HL-60 (cell line): Measurements from ENCODE around the gene SCO2.

Experiments
- DNase-seq, 2 experiments: peaks; one replicate each; pipeline ENCODE4 v3.0.0-alpha.2; 2010 to 2020; ENCODE audit warnings: low read depth in 1 of 2, low spot score in 1 of 2
- H3K27ac ChIP-seq: fragments of 250-450 bp; sonication (Bioruptor Pico); replicated peaks from 2 replicates; pipeline ENCODE4 v1.5.1; 2020; ENCODE audit warnings: mild to moderate bottlenecking, moderate library complexity
- H3K27me3 ChIP-seq: fragments of 250-450 bp; sonication (Bioruptor Pico); 2 replicates; pipeline ENCODE4 v1.5.1; 2021; ENCODE audit warnings: mild to moderate bottlenecking, moderate library complexity; ENCODE audit not compliant: insufficient read depth, poor library complexity, severe bottlenecking
- H3K4me3 ChIP-seq: replicated peaks from 2 replicates; pipeline ENCODE4 v1.5.1; 2011; ENCODE audit warnings: mild to moderate bottlenecking, control low read depth, low read length; ENCODE audit not compliant: insufficient read depth
- CTCF ChIP-seq: IDR thresholded peaks from one replicate; pipeline ENCODE4 v1.5.1; 2011; ENCODE audit warnings: low read length, control low read depth, inconsistent platforms; ENCODE audit not compliant: insufficient read depth
- GABPA ChIP-seq: IDR thresholded peaks from 2 replicates; pipeline ENCODE4 v1.6.1; 2012; ENCODE audit warnings: low read depth
- POLR2AphosphoS5 ChIP-seq: IDR thresholded peaks from 2 replicates; pipeline ENCODE4 v1.6.1; 2012; ENCODE audit warnings: low read depth
- SPI1 ChIP-seq: IDR thresholded peaks from 2 replicates; pipeline ENCODE4 v1.6.1; 2012; ENCODE audit warnings: low read depth, mild to moderate bottlenecking, borderline replicate concordance
- TF ChIP-seq, protein P1 (sequence below): IDR thresholded peaks from 2 replicates; pipeline ENCODE4 v1.6.1; 2012; ENCODE audit warnings: low read depth; ENCODE audit not compliant: insufficient replicate concordance

Gene SCO2

GRCh38 chr22:50528682-50529415 is 3.5 kb upstream of the SCO2 start:
- DNase-seq: no peak
- H3K4me3 ChIP-seq: peak overlapping the region; percentile 58
- TF ChIP-seq POLR2AphosphoS5 (no peak), CTCF (no peak), GABPA (no peak), SPI1 (no peak)
- TF ChIP-seq, protein P1, sequence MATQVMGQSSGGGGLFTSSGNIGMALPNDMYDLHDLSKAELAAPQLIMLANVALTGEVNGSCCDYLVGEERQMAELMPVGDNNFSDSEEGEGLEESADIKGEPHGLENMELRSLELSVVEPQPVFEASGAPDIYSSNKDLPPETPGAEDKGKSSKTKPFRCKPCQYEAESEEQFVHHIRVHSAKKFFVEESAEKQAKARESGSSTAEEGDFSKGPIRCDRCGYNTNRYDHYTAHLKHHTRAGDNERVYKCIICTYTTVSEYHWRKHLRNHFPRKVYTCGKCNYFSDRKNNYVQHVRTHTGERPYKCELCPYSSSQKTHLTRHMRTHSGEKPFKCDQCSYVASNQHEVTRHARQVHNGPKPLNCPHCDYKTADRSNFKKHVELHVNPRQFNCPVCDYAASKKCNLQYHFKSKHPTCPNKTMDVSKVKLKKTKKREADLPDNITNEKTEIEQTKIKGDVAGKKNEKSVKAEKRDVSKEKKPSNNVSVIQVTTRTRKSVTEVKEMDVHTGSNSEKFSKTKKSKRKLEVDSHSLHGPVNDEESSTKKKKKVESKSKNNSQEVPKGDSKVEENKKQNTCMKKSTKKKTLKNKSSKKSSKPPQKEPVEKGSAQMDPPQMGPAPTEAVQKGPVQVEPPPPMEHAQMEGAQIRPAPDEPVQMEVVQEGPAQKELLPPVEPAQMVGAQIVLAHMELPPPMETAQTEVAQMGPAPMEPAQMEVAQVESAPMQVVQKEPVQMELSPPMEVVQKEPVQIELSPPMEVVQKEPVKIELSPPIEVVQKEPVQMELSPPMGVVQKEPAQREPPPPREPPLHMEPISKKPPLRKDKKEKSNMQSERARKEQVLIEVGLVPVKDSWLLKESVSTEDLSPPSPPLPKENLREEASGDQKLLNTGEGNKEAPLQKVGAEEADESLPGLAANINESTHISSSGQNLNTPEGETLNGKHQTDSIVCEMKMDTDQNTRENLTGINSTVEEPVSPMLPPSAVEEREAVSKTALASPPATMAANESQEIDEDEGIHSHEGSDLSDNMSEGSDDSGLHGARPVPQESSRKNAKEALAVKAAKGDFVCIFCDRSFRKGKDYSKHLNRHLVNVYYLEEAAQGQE: no peak
- H3K27ac ChIP-seq: no peak overlapping the region
- H3K27me3 ChIP-seq: no peaks in the 10 kb centered on the region

DNA sequence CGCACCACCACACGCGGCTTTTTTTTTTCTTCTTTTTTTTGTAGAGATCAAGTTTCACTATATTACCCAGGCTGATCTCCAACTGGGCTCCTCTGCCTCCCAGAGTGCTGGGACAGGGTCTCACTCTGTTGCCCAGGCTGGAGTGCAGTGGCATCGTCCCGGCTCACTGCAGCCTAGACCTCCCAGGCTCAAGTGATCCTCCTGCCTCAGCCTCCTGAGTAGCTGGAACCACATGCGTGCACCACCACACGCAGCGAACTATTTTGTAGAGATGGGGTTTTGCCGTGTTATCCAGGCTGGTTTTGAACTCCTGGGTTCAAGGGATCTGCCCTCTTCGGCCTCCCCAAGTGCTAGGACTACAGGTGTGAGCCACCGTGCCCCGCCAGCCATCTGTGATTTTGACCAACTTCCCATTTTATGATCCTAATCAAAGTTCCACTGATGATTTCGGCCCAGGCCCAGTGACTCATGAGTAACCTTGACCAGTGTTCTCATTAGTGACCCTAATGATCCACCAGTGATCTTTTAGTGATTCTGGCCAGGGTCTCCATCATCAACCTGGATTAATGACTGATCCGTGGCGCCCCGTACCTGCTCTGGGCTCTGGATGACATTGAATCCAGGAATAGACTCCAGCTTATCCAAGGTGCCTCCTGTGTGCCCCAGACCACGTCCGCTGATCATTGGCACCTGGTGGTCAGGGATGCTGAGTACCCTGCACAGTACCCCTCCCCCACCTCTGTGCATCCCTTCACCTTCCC is 2.7 kb upstream of the SCO2 start:
- Histone ChIP-seq H3K4me3 (no peak overlapping the region), H3K27me3 (no peaks in the 10 kb centered on the region), H3K27ac (no peak overlapping the region)
- no peak for DNase-seq
- TF ChIP-seq GABPA (no peak), CTCF (no peak), POLR2AphosphoS5 (no peak; the same call in 1 of the 2 replicates), SPI1 (no peak)
- TF ChIP-seq, protein P1: no peak

- Histone ChIP-seq H3K4me3 (peak overlapping the region; percentile 70), H3K27ac (peak overlapping the region; percentile 91), H3K27me3 (no peaks in the 10 kb centered on the region)
- TF ChIP-seq POLR2AphosphoS5 (peak; percentile 56; the same call in 1 of the 2 replicates), GABPA (no peak)
- TF ChIP-seq, protein P1: no peak
- peak; percentile 71 to 89 for DNase-seq
Measured at GRCh38 chr22:50526834-50527801, 1.7 kb upstream of the SCO2 start.
